Esophagus muscularis mucosa (tissue), 4 donors: ENCODE measurements around the gene SERPINA12. TPM values are rescaled to one million over a fixed set of nuclear protein-coding genes. Genes with fewer than 3 reads are reported as not detected.

Experiments used
- DNase-seq: peaks from one replicate; pipeline ENCODE4 v3.0.0-alpha.2; 2017; ENCODE audit errors: extremely low spot score
- H3K27ac ChIP-seq, 4 donors: fragments of 200-600 bp; sonication (generic); replicated peaks in 1 of 4; 1 replicate in 3 of 4; 2 replicates in 1 of 4; pipeline ENCODE4 v1.5.1; 2016 to 2019; ENCODE audit warnings: mild to moderate bottlenecking in 1 of 4
- H3K27me3 ChIP-seq, 4 donors: fragments of 200-600 bp; sonication (generic); one replicate each; pipeline versions ENCODE4 v1.5.1 to v1.6.0; 2016 to 2019
- H3K36me3 ChIP-seq, 4 donors: fragments of 200-600 bp; sonication (generic); one replicate each; pipeline ENCODE4 v1.5.1; 2016 to 2019
- H3K4me1 ChIP-seq, 4 donors: fragments of 200-600 bp; sonication (generic); one replicate each; pipeline ENCODE4 v1.5.1; 2016 to 2019
- H3K4me3 ChIP-seq, 4 donors: fragments of 200-600 bp; sonication (generic); 1 replicate in 2 of 4; 2 replicates in 2 of 4; pipeline ENCODE4 v1.5.1; 2016 to 2019; ENCODE audit warnings: mild to moderate bottlenecking in 4 of 4, moderate library complexity in 1 of 4
- H3K9me3 ChIP-seq, 4 donors: fragments of 200-600 bp; sonication (generic); 1 replicate in 3 of 4; 2 replicates in 1 of 4; pipeline ENCODE4 v1.5.1; 2016 to 2019
- EP300 ChIP-seq: sonication (generic); formaldehyde crosslinking; IDR thresholded peaks from one replicate; pipeline ENCODE4 v1.6.1; 2017; ENCODE audit warnings: antibody characterized with exemption
- POLR2A ChIP-seq: fragments of 450-650 bp; IDR thresholded peaks from one replicate; pipeline ENCODE4 v1.6.1; 2017; ENCODE audit warnings: antibody characterized with exemption, moderate library complexity, mild to moderate bottlenecking, low read depth
- POLR2AphosphoS5 ChIP-seq, 2 donors: sonication (generic); formaldehyde crosslinking; IDR thresholded peaks; one replicate each; pipeline ENCODE4 v1.6.1; 2017; ENCODE audit warnings: antibody characterized with exemption in 2 of 2
- WGBS: methylation state at CpG from one replicate; pipeline ENCODE4 v1.1.5; 2018; 5-methylcytosine and 5-hydroxymethylcytosine counted together
- intact Hi-C: fragments of 100-400 bp; cut with DNase I; formaldehyde crosslinking; loops from one replicate; pipeline ENCODE4 v1.15.1; 2023
- total RNA-seq, 4 donors: library from RNA; depleted of rRNA; stranded (reverse); fragments of >200 nt; gene quantifications; one replicate each; pipeline versions ENCODE4 v1.1.0 to v1.2.1, GENCODE V29; 2016
- TF ChIP-seq, protein P1 (sequence below), 3 experiments: fragments of 200-600 bp in 2 of 3; fragments of 450-650 bp in 1 of 3; sonication (generic) in 2 of 3; IDR thresholded peaks; one replicate each; pipeline ENCODE4 v1.5.1; 2017 to 2019; ENCODE audit warnings: antibody characterized with exemption in 3 of 3, mild to moderate bottlenecking in 2 of 3, moderate library complexity in 1 of 3

SERPINA12 gene
- total RNA-seq, 4 donors from 2014 or later, result not detected

DNA sequence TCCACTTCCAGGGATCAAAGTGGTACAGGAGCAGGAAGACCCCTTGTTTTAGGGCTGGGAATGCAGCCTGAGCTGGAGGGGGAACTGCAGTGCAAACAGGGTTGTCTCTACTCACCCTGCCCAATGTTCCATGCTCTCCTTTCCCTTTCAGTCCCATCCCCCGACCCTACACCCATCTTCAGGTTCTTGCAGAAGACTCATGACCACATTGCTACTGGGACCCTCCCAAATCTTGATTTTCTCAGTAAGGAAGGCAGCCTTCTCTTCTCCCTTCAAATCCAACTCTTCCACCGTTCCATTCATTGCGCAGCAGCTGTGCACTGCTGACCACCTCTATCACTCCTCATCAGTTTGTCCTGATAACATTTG is 58.6 kb downstream of the SERPINA12 start:
- peaks cover 0 to 6% (median 3%) of the 10 kb centered on the region in 4 donors for H3K4me1 ChIP-seq
- WGBS, result 81% methylated on average over 3 of the region's 3 CpGs
- H3K27ac ChIP-seq, result no peak overlapping the region
- H3K36me3 ChIP-seq, result no peaks in the 10 kb centered on the region
- no peak overlapping the region for H3K4me3 ChIP-seq
- peaks cover 0 to 10% (median 3%) of the 10 kb centered on the region in 4 donors for H3K9me3 ChIP-seq
- intact Hi-C loops, result no loop called here
- no peak for DNase-seq
- peaks cover 0 to 46% (median 0%) of the 10 kb centered on the region in 4 donors for H3K27me3 ChIP-seq
- no peak for TF ChIP-seq POLR2AphosphoS5 (IDR thresholded peaks at IDR 0.05)

DNA sequence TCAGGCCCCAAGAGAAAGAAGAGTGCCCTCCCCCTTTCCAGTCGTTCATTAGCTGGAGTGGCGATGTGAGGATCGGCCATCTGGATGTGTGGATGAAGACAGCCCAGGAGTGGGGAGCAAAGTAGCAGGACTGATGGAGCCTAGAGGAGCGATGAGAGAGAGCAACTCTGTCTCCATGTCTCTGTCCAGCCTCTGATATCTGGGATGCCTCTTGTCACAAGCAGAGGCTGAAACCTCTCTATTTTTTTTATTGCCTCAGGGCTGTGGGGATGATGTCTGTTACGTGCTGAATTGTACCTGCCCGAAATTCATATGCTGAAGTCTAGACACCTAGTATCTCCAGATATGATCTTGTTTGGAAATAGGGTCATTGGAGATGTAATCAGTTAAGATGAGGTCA is 59.3 kb downstream of the SERPINA12 start:
- 78% methylated on average over 6 of the region's 6 CpGs for WGBS
- intact Hi-C loops, result no loop called here
- peak; percentile 42 for DNase-seq

DNA sequence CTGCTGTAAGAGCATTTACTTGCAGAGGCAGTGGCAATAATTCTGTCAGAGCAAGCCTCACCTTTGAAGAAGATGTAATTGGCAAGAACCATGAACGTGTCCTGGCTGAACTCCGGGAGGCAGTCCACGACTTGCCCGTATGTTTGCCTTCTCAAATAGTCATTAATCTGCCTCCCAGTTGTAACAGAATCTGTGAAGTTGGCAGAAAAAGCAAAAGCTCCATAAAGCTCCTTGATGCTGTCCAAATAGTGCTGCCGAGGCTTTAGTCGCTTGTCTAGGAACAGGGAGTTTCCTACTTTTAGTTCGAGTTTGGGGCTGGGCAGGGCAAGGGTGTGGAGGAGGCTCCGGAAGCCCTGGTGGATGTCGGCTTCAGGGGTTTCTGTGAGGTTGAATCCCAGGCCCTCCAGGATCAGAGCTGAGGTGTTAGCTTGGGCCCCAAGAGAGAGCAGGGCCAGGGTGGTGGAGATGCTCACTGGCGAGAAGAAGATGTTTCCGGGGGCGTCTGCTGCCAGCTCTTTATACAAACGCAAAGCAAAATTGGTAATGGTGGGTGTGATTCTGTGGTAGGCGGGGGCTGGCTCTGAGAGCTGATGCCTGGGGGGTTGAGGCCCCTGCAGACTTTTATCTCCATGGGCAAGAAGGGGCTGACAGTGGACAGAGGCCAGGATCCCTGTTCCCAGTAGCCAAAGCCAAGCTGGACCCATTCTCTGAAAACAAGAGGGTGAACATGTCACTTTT is 61.0 kb downstream of the SERPINA12 start:
- peak; percentile 89 for DNase-seq
- intact Hi-C loops, result no loop called here
- Histone ChIP-seq H3K27ac (no peak overlapping the region), H3K27me3 (peaks cover 0 to 35% (median 0%) of the 10 kb centered on the region in 4 donors), H3K36me3 (no peaks in the 10 kb centered on the region), H3K4me3 (no peak overlapping the region), H3K9me3 (no peaks in the 10 kb centered on the region), H3K4me1 (peaks cover 0 to 6% (median 3%) of the 10 kb centered on the region in 4 donors)
- no peak for TF ChIP-seq EP300
- TF ChIP-seq POLR2AphosphoS5 (IDR thresholded peaks at IDR 0.05), result no peak
- TF ChIP-seq, protein P1, sequence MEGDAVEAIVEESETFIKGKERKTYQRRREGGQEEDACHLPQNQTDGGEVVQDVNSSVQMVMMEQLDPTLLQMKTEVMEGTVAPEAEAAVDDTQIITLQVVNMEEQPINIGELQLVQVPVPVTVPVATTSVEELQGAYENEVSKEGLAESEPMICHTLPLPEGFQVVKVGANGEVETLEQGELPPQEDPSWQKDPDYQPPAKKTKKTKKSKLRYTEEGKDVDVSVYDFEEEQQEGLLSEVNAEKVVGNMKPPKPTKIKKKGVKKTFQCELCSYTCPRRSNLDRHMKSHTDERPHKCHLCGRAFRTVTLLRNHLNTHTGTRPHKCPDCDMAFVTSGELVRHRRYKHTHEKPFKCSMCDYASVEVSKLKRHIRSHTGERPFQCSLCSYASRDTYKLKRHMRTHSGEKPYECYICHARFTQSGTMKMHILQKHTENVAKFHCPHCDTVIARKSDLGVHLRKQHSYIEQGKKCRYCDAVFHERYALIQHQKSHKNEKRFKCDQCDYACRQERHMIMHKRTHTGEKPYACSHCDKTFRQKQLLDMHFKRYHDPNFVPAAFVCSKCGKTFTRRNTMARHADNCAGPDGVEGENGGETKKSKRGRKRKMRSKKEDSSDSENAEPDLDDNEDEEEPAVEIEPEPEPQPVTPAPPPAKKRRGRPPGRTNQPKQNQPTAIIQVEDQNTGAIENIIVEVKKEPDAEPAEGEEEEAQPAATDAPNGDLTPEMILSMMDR (IDR thresholded peaks at IDR 0.05), result no peak
- no peak for TF ChIP-seq POLR2A
- 48% methylated on average over 14 of the region's 14 CpGs for WGBS

More for the DNA sequence above, 59.3 kb downstream of the SERPINA12 start:
- peaks cover 0 to 46% (median 0%) of the 10 kb centered on the region in 4 donors for H3K27me3 ChIP-seq
- TF ChIP-seq POLR2A (no peak), POLR2AphosphoS5 (IDR thresholded peaks at IDR 0.05) (no peak), EP300 (no peak)
- TF ChIP-seq, protein P1 (IDR thresholded peaks at IDR 0.05), result no peak
- H3K36me3 ChIP-seq, result no peaks in the 10 kb centered on the region
- H3K4me1 ChIP-seq, result peaks cover 0 to 6% (median 3%) of the 10 kb centered on the region in 4 donors
- H3K4me3 ChIP-seq, result no peak overlapping the region
- peaks cover 0 to 10% (median 3%) of the 10 kb centered on the region in 4 donors for H3K9me3 ChIP-seq
- H3K27ac ChIP-seq, result no peak overlapping the region

- Histone ChIP-seq H3K36me3 (no peaks in the 10 kb centered on the region), H3K4me3 (no peak overlapping the region), H3K27me3 (peaks cover 0 to 39% (median 0%) of the 10 kb centered on the region in 4 donors), H3K9me3 (no peaks in the 10 kb centered on the region), H3K4me1 (peaks cover 0 to 6% (median 3%) of the 10 kb centered on the region in 4 donors), H3K27ac (no peak overlapping the region)
- intact Hi-C loops, result no loop called here
- WGBS, result 81% methylated on average over 3 of the region's 3 CpGs
- TF ChIP-seq, protein P1 (IDR thresholded peaks at IDR 0.05), result no peak
- TF ChIP-seq POLR2AphosphoS5 (IDR thresholded peaks at IDR 0.05) (no peak), EP300 (no peak), POLR2A (no peak)
- DNase-seq, result peak; percentile 72
These were observed 62.1 kb downstream of the SERPINA12 start for GRCh38 chr14:94447206-94447605.

DNA sequence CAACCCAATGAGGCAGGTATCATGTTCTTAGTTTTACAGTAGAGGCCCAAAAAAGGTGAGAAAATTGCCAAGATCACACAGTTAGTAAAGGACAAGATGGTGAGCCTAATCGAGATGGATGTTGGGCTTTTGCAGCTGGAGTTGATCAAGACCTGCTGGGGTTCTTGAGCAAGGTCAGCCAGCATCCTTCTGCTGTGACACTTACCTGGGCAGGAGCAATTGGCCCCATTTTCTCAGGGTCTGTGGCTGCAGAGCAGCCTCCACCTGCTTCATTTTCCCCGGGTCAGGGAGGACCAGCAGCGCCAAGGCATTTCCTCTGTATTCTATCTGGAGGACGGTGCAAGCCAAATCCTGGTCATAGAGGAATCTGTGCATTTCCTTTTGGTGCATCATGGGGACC is 63.1 kb downstream of the SERPINA12 start:
- no peaks in the 10 kb centered on the region for H3K9me3 ChIP-seq
- intact Hi-C loops, result no loop called here
- H3K27ac ChIP-seq, result no peak overlapping the region
- WGBS, result 78% methylated on average over 4 of the region's 4 CpGs
- DNase-seq, result peak; percentile 79
- H3K36me3 ChIP-seq, result no peaks in the 10 kb centered on the region
- peaks cover 0 to 6% (median 3%) of the 10 kb centered on the region in 4 donors for H3K4me1 ChIP-seq
- no peak for TF ChIP-seq EP300
- TF ChIP-seq POLR2AphosphoS5 (IDR thresholded peaks at IDR 0.05), result no peak
- TF ChIP-seq, protein P1 (IDR thresholded peaks at IDR 0.05), result no peak
- TF ChIP-seq POLR2A, result no peak
- no peak overlapping the region for H3K4me3 ChIP-seq
- H3K27me3 ChIP-seq, result peaks cover 0 to 36% (median 0%) of the 10 kb centered on the region in 4 donors
